ENCODE results near the gene IPO11.

DNA sequence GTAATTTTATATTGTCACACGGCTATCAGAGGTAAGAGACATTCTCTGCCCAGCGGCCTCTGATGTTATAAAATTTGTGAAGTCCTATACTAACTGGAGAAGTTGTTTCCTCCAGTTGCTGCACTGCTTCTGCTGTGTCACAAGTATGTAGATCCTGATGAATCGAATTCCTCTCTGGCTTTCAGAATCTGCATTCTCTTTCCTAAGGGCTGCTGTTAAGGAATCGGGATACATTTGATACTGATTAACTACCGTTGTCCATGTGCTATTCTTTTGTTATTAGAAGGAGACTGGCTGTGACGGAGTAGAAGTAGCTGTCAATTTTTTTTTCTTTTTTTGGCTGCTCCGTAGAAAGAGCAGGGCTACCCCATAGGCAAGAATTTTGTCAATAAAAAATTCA lies 84.3 kb downstream of the IPO11 start:
- TF ChIP-seq MAX (IDR thresholded peaks at IDR 0.05) (no peak), ATF3 (IDR thresholded peaks at IDR 0.05) (no peak), NR2F2 (IDR thresholded peaks at IDR 0.05) (no peak), SP1 (IDR thresholded peaks at IDR 0.05) (no peak), JUND (IDR thresholded peaks at IDR 0.05) (no peak)

Measured in liver (tissue), 2 donors.